ENCODE data around the gene GGA1.

GGA1 gene

DNA sequence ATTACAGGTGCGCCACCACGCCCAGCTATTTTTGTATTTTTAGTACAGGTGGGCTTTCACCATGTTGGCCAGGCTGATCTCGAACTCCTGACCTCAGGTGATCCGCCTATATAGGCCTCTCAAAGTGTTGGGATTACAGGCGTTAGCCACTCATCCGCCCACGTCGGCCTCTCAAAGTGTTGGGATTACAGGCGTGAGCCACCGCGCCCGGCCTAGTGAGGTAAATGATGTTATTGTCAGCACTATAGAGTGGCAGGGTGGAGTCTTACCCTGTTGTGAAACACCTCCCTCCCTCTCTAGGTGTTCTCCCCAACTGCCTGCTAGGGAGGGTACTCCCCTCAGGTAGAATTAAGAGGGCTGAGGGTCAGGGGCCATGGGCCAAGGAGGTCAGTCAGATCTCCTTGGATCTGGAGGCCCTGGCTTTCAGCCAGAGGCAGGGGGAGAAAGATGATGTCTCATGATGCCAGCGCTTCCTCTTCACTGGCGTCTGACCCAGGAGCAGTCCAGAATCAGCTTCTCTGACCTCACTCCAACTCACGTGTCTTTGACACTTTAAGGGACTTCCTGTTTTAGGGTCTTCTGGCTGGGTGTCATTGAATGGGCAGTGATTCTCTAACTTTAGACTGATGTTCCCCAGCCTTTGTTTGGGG, 2.0 kb downstream of the GGA1 start:
- TF ChIP-seq, protein P1, sequence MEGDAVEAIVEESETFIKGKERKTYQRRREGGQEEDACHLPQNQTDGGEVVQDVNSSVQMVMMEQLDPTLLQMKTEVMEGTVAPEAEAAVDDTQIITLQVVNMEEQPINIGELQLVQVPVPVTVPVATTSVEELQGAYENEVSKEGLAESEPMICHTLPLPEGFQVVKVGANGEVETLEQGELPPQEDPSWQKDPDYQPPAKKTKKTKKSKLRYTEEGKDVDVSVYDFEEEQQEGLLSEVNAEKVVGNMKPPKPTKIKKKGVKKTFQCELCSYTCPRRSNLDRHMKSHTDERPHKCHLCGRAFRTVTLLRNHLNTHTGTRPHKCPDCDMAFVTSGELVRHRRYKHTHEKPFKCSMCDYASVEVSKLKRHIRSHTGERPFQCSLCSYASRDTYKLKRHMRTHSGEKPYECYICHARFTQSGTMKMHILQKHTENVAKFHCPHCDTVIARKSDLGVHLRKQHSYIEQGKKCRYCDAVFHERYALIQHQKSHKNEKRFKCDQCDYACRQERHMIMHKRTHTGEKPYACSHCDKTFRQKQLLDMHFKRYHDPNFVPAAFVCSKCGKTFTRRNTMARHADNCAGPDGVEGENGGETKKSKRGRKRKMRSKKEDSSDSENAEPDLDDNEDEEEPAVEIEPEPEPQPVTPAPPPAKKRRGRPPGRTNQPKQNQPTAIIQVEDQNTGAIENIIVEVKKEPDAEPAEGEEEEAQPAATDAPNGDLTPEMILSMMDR (IDR thresholded peaks at IDR 0.05; ENCODE audit: insufficient read depth, low read length, missing control alignments) = no peak
- H3K4me3 ChIP-seq (ENCODE audit: low read depth, low read length) = no peak overlapping the region
- no peak for DNase-seq (ENCODE audit: low read depth, low spot score)
- ChIA-PET CTCF (interaction anchor here (1.8 to 29.4 kb wide), 8 partner anchors 9 to 71 kb away, joined by 9 to 454 read pairs (median 50); partner anchors contain the start of gene SH3BP1), POLR2A (no interaction called here)

DNA sequence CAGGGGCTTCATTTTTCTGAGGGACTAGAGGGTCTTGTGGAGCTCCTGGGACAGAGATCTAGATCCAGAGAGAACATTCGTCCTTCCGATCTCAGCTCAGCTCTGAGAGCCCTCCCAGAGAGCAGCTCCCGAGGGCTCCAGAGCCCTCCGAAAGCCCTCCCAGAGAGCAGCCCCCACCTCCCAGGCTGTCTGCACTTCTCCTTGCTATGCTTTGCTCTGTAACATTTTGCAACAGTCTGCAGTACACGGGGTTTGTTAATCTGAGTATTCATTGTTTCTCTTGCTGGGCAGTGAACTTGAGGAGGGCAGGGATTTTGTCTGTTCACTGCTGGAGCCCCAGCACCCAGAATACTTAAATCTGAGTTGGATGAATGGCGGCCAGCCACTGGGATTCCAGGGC, 2.6 kb downstream of the GGA1 start:
- TF ChIP-seq, protein P1 (IDR thresholded peaks at IDR 0.05; ENCODE audit: insufficient read depth, low read length, missing control alignments) = no peak
- no peak overlapping the region for H3K4me3 ChIP-seq (ENCODE audit: low read depth, low read length)
- ChIA-PET CTCF (interaction anchor here (1.1 to 29.4 kb wide), 6 partner anchors 9 to 70 kb away, joined by 6 to 454 read pairs (median 12); partner anchors contain the start of gene SH3BP1), POLR2A (no interaction called here)
- no peak for DNase-seq (ENCODE audit: low read depth, low spot score)

DNA sequence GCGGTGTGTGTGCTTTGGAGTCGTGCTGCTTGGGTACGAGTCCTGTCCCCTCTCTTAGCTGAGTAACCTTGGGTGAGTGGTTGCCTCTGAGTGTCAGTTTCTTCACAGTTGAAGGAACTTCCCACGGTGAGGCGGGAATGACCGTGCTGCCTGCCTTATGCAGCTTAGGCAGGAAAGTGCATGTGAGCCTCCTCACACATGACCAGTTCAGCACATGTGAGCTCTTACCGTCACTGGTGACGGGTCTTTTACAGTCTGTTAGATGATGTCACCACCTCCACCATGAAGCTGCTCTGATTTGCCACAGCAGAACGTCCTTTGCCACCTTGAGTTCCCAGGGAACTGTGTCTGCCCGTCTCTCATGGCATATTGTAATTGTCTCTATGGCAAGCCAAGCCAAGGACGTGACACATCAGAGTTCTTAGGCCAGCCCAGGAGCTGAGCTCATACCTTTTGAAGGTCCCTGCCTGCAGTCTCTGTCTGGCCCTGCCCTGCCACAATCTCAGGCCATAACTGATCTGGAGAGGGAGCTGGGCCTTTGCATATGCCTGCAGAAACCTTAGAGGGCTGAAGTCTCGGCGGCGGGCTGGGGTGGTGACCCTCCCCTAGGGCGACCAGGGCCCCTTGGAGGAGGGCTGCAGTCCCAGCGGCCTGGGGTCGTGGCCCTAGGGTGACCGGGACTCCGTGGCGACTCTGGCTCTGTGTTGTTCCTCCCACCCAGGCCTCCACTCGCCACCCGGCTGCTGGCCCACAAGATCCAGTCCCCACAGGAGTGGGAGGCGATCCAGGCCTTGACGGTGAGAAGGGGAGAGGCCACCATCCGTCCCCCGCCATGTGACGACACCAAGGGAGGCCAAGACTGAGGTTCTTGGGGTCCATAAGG, 7.8 kb downstream of the GGA1 start:
- no peak for DNase-seq (ENCODE audit: low read depth, low spot score)
- TF ChIP-seq, protein P1 (IDR thresholded peaks at IDR 0.05; ENCODE audit: insufficient read depth, low read length, missing control alignments) = no peak
- CTCF ChIA-PET = interaction anchor here (1.8 to 29.4 kb wide), 5 partner anchors 6 to 78 kb away, joined by 9 to 454 read pairs (median 9); partner anchors contain the start of gene SH3BP1
- POLR2A ChIA-PET = no interaction called here
- no peak overlapping the region for H3K4me3 ChIP-seq (ENCODE audit: low read depth, low read length)

DNA sequence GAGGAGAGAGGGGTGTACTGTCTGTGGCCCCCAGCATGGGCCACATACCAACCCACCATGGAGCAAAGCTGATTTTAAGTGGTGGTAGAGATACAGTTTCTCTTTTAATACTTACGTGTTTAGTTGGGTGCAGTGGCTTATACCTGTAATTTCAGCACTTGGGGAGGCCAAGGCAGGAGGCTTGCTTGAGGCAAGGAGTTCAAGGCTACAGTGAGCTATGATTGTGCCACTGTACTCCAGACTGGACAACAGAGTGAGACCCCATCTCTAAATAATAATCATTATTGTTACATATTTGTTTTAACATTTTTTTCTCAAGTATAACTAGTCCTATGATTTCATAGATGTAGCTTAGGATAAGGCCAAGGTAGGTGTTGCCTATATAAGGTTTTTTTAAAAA, 8.8 kb downstream of the GGA1 start:
- POLR2A ChIA-PET = interaction anchor here (0.6 kb wide), 1 partner anchor 10 kb away, joined by 3 read pairs; no protein-coding TSS in a partner anchor

DNA sequence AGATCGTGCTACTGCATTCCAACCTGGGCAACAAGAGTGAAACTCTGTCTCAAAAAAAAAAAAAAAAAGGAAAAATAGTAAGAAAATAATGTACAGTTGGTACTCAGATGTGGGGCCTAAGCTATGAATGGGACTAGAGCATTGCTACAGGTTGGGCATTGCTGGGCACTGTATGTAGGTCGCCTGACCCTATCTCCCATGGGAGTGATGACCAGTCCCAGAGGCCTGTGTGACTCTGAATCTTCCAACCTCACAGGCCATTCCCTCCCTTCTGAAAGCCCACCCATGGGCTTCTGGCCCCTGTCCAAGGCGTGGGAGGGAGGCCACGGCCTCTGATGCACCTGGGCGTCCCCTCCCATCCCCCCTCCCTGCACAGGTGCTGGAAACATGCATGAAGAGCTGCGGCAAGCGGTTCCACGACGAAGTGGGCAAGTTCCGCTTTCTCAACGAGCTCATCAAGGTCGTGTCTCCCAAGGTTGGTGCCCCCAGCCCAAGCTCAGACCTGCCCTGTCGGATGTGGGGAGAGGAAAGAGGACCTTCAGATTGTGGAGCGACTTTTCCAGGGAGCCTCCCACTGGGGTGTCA, 9.5 kb downstream of the GGA1 start:
- DNase-seq (ENCODE audit: low read depth, low spot score) = no peak
- CTCF ChIA-PET = interaction anchor here (1.0 to 29.4 kb wide), 8 partner anchors 11 to 80 kb away, joined by 3 to 454 read pairs (median 6); partner anchors contain the start of genes NOL12 and SH3BP1
- TF ChIP-seq, protein P1 (IDR thresholded peaks at IDR 0.05; ENCODE audit: insufficient read depth, low read length, missing control alignments) = no peak
- H3K4me3 ChIP-seq (ENCODE audit: low read depth, low read length) = no peak overlapping the region
- POLR2A ChIA-PET = interaction anchor here (0.6 kb wide), 1 partner anchor 9 kb away, joined by 3 read pairs; no protein-coding TSS in a partner anchor

More for the DNA sequence above, 8.8 kb downstream of the GGA1 start:
- no peak overlapping the region for H3K4me3 ChIP-seq (ENCODE audit: low read depth, low read length)
- CTCF ChIA-PET = interaction anchor here (1.0 to 29.4 kb wide), 5 partner anchors 11 to 79 kb away, joined by 3 to 454 read pairs (median 9); partner anchors contain the start of gene SH3BP1
- no peak for DNase-seq (ENCODE audit: low read depth, low spot score)
- TF ChIP-seq, protein P1 (IDR thresholded peaks at IDR 0.05; ENCODE audit: insufficient read depth, low read length, missing control alignments) = no peak

Measured in AG04449 (cell line).